Measurements from ENCODE around the gene SCML2.
"Not testable (repeated sequence)": the region's sequence is repeated elsewhere in the genome, so short reads cannot be mapped to it uniquely, and the experiment has no call there.

Gene SCML2

GRCh38 chrX:18255059-18255458, 99.4 kb downstream of the SCML2 start:
- no peak for DNase-seq

- DNase-seq: peak; percentile 47
These were observed 101.7 kb downstream of the SCML2 start for GRCh38 chrX:18252644-18253359.

- not testable (repeated sequence) for DNase-seq
These were observed 124.8 kb downstream of the SCML2 start for GRCh38 chrX:18229646-18230045.

- DNase-seq: no peak
These were observed 126.4 kb downstream of the SCML2 start for GRCh38 chrX:18228069-18228468.

- DNase-seq: no peak
These were observed 127.0 kb downstream of the SCML2 start for GRCh38 chrX:18227458-18227857.

GRCh38 chrX:18220786-18221185, 133.7 kb downstream of the SCML2 start, which contains the start of gene BEND2:
BEND2 (minus strand) TSS chrX:18220886; CDS start chrX:18220750, 136 bp downstream.
- DNase-seq: no peak

GRCh38 chrX:18210470-18210869, 144.0 kb downstream of the SCML2 start:
- no peak for DNase-seq

- no peak for DNase-seq
These were observed 147.8 kb downstream of the SCML2 start for GRCh38 chrX:18206657-18207056.

- DNase-seq: no peak
These were observed 150.9 kb downstream of the SCML2 start for GRCh38 chrX:18203631-18204030.

- DNase-seq: no peak
These were observed 159.8 kb downstream of the SCML2 start for GRCh38 chrX:18194688-18195087.

Data from RPMI8226 (cell line).